ENCODE measurements around the gene MAD2L1BP. TPM values are rescaled to one million over a fixed set of nuclear protein-coding genes. Genes with fewer than 3 reads are reported as not detected.

The MAD2L1BP gene
- total and polyA plus RNA-seq, 2 of the 13 experiments (the other 11 are each of a cell fraction or from before 2014, with no cell fraction given) = 54.2 to 55.5 TPM

- TF ChIP-seq IKZF4 (CRISPR knock-in tag; IDR thresholded peaks at IDR 0.05; ENCODE audit: borderline replicate concordance, low read depth, not compliant biosample characterization) (peak; percentile 87), ZNF780A (CRISPR knock-in tag; IDR thresholded peaks at IDR 0.05) (peak; percentile 61; the same call in 1 of the 2 replicates), ZBTB7B (CRISPR knock-in tag; IDR thresholded peaks at IDR 0.05) (peak; percentile 80), REL (CRISPR knock-in tag; conservative IDR thresholded peaks at IDR 0.05) (no peak; the same call in 1 of the 2 replicates), ZNF800 (CRISPR knock-in tag; IDR thresholded peaks at IDR 0.05) (no peak; the same call in 1 of the 2 replicates), ATRX (CRISPR knock-in tag; IDR thresholded peaks at IDR 0.05; ENCODE audit: borderline replicate concordance) (no peak), ZNF75D (CRISPR knock-in tag; IDR thresholded peaks at IDR 0.05; ENCODE audit: borderline replicate concordance) (peak; percentile 88; the same call in 1 of the 2 replicates), ZMYM4 (CRISPR knock-in tag; IDR thresholded peaks at IDR 0.05) (peak; percentile 90), PHF5A (CRISPR knock-in tag; IDR thresholded peaks at IDR 0.05; ENCODE audit: low read depth, unreplicated experiment) (no peak), POGK (CRISPR knock-in tag; conservative IDR thresholded peaks at IDR 0.05) (peak; percentile 49; the same call in 1 of the 2 replicates), PBX3 (CRISPR knock-in tag; IDR thresholded peaks at IDR 0.05; ENCODE audit: borderline replicate concordance) (no peak), IKZF5 (CRISPR knock-in tag; IDR thresholded peaks at IDR 0.05) (peak; percentile 88; the same call in 1 of the 2 replicates), RFXAP (CRISPR knock-in tag; IDR thresholded peaks at IDR 0.05; ENCODE audit: borderline replicate concordance) (0 out of 2 replicates have a peak, but pooled peaks have one; percentile 77), ZNF207 (IDR thresholded peaks at IDR 0.05; ENCODE audit: borderline replicate concordance) (no peak), HHEX (CRISPR knock-in tag; IDR thresholded peaks at IDR 0.05) (no peak), ZNF333 (CRISPR knock-in tag; IDR thresholded peaks at IDR 0.05; ENCODE audit: borderline replicate concordance) (peak; percentile 82; the same call in 1 of the 2 replicates), KDM6A (CRISPR knock-in tag; IDR thresholded peaks at IDR 0.05; ENCODE audit: low read depth) (no peak), SNRNP70 (IDR thresholded peaks at IDR 0.05; ENCODE audit: low read depth, low read length) (no peak), NR1H2 (CRISPR knock-in tag; IDR thresholded peaks at IDR 0.05; ENCODE audit: borderline replicate concordance, low read depth) (0 out of 2 replicates have a peak, but pooled peaks have one; percentile 82), PHF8 (CRISPR knock-in tag; IDR thresholded peaks at IDR 0.05) (peak; percentile 97), ZFP41 (CRISPR knock-in tag; IDR thresholded peaks at IDR 0.05; ENCODE audit: borderline replicate concordance) (0 out of 2 replicates have a peak, but pooled peaks have one; percentile 91), HNRNPLL (IDR thresholded peaks at IDR 0.05; ENCODE audit: low read depth, low read length, poor library complexity, severe bottlenecking) (peak; percentile 88), ONECUT2 (CRISPR knock-in tag; IDR thresholded peaks at IDR 0.05) (peak; percentile 49)
Observed at GRCh38 chr6:43635387-43636307, at the start of gene MAD2L1BP (continued).
